Measurements from ENCODE around the gene CFAP299. TPM values are rescaled to one million over a fixed set of nuclear protein-coding genes. Genes with fewer than 3 reads are reported as not detected.

Gene CFAP299
- total and polyA plus RNA-seq, 2 of the 13 experiments (the other 11 are each of a cell fraction or from before 2014, with no cell fraction given), result not detected

GRCh38 chr4:80370635-80371034 is 35.1 kb downstream of the CFAP299 start:
- Histone ChIP-seq H3K27me3 (ENCODE audit: control insufficient read depth in 1 of 2, insufficient read depth in 2 of 2, low read length in 2 of 2) (no peaks in the 10 kb centered on the region), H3K4me3 (replicated peaks in 1 of 3; ENCODE audit: insufficient read depth in 1 of 3, low read depth in 2 of 3, low read length in 3 of 3) (no peak overlapping the region)

More at GRCh38 chr4:80370635-80371034, 35.1 kb downstream of the CFAP299 start:
- Histone ChIP-seq H3K9me3 (ENCODE audit: low read length) (peaks cover 11% of the 10 kb centered on the region), H3K79me2 (ENCODE audit: insufficient read depth, low read length) (no peaks in the 10 kb centered on the region), H3K4me1 (ENCODE audit: insufficient read depth, low read length) (no peaks in the 10 kb centered on the region), H3K4me2 (ENCODE audit: low read depth, low read length) (no peak overlapping the region), H3K27ac (ENCODE audit: extremely low read length, insufficient read depth, low read length) (no peak overlapping the region), H2AFZ (ENCODE audit: low read length) (no peak overlapping the region), H3K36me3 (replicated peaks in 1 of 2; ENCODE audit: control insufficient read depth in 1 of 2, insufficient read depth in 2 of 2, low read length in 2 of 2) (no peaks in the 10 kb centered on the region), H4K20me1 (ENCODE audit: insufficient read depth, low read length) (no peaks in the 10 kb centered on the region), H3K9ac (ENCODE audit: insufficient read depth, low read depth, low read length) (no peak overlapping the region)
- CTCF ChIA-PET (ENCODE audit: low intra/inter-chr PET ratio, low total read pairs), result no interaction called here
- DNase-seq (ENCODE audit: low spot score) (no peak), ATAC-seq (no peak), FAIRE-seq (no peak)
- BruUV-seq (replicated peaks), result no TSS peak
- intact Hi-C loops (cut with micrococcal nuclease; ENCODE audit: unreplicated experiment), result no loop called here
- POLR2A ChIA-PET, result no interaction called here
- no peak for TF ChIP-seq ZNF260 (CRISPR knock-in tag; IDR thresholded peaks at IDR 0.05; ENCODE audit: borderline replicate concordance, low read depth)
- TF ChIP-seq KDM2A (CRISPR knock-in tag; IDR thresholded peaks at IDR 0.05; ENCODE audit: borderline replicate concordance, low read depth), result no peak
- TF ChIP-seq ZNF790 (CRISPR knock-in tag; IDR thresholded peaks at IDR 0.05; ENCODE audit: borderline replicate concordance), result no peak
- no peak for TF ChIP-seq JDP2 (CRISPR knock-in tag; IDR thresholded peaks at IDR 0.05; ENCODE audit: borderline replicate concordance)
- TF ChIP-seq NFE2L2 (IDR thresholded peaks at IDR 0.05; ENCODE audit: low read length), result no peak
- TF ChIP-seq IRF2 (CRISPR knock-in tag; IDR thresholded peaks at IDR 0.05), result no peak
- TF ChIP-seq ZNF775 (CRISPR knock-in tag; IDR thresholded peaks at IDR 0.05; ENCODE audit: borderline replicate concordance), result no peak
- TF ChIP-seq ZNF660 (CRISPR knock-in tag; IDR thresholded peaks at IDR 0.05; ENCODE audit: borderline replicate concordance, low read depth), result no peak
- TF ChIP-seq TAF15 (IDR thresholded peaks at IDR 0.05; ENCODE audit: low read depth, low read length, poor library complexity, severe bottlenecking), result no peak
- TF ChIP-seq, protein P1, sequence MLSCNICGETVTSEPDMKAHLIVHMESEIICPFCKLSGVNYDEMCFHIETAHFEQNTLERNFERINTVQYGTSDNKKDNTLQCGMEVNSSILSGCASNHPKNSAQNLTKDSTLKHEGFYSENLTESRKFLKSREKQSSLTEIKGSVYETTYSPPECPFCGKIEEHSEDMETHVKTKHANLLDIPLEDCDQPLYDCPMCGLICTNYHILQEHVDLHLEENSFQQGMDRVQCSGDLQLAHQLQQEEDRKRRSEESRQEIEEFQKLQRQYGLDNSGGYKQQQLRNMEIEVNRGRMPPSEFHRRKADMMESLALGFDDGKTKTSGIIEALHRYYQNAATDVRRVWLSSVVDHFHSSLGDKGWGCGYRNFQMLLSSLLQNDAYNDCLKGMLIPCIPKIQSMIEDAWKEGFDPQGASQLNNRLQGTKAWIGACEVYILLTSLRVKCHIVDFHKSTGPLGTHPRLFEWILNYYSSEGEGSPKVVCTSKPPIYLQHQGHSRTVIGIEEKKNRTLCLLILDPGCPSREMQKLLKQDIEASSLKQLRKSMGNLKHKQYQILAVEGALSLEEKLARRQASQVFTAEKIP (CRISPR knock-in tag; IDR thresholded peaks at IDR 0.05; ENCODE audit: borderline replicate concordance), result no peak
- TF ChIP-seq RXRB (CRISPR knock-in tag; IDR thresholded peaks at IDR 0.05; ENCODE audit: borderline replicate concordance), result no peak
- no peak for TF ChIP-seq ZNF558 (CRISPR knock-in tag; IDR thresholded peaks at IDR 0.05; ENCODE audit: borderline replicate concordance)
- TF ChIP-seq NFE2L1 (CRISPR knock-in tag; IDR thresholded peaks at IDR 0.05; ENCODE audit: borderline replicate concordance), result no peak
- no peak for TF ChIP-seq MAFG (CRISPR knock-in tag; IDR thresholded peaks at IDR 0.05)
- TF ChIP-seq SOX5 (CRISPR knock-in tag; IDR thresholded peaks at IDR 0.05; ENCODE audit: borderline replicate concordance), result no peak
- TF ChIP-seq, protein P2, sequence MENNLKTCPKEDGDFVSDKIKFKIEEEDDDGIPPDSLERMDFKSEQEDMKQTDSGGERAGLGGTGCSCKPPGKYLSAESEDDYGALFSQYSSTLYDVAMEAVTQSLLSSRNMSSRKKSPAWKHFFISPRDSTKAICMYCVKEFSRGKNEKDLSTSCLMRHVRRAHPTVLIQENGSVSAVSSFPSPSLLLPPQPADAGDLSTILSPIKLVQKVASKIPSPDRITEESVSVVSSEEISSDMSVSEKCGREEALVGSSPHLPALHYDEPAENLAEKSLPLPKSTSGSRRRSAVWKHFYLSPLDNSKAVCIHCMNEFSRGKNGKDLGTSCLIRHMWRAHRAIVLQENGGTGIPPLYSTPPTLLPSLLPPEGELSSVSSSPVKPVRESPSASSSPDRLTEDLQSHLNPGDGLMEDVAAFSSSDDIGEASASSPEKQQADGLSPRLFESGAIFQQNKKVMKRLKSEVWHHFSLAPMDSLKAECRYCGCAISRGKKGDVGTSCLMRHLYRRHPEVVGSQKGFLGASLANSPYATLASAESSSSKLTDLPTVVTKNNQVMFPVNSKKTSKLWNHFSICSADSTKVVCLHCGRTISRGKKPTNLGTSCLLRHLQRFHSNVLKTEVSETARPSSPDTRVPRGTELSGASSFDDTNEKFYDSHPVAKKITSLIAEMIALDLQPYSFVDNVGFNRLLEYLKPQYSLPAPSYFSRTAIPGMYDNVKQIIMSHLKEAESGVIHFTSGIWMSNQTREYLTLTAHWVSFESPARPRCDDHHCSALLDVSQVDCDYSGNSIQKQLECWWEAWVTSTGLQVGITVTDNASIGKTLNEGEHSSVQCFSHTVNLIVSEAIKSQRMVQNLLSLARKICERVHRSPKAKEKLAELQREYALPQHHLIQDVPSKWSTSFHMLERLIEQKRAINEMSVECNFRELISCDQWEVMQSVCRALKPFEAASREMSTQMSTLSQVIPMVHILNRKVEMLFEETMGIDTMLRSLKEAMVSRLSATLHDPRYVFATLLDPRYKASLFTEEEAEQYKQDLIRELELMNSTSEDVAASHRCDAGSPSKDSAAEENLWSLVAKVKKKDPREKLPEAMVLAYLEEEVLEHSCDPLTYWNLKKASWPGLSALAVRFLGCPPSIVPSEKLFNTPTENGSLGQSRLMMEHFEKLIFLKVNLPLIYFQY (CRISPR knock-in tag; IDR thresholded peaks at IDR 0.05; ENCODE audit: borderline replicate concordance), result no peak
- no peak for TF ChIP-seq ZFP36L1 (CRISPR knock-in tag; IDR thresholded peaks at IDR 0.05)
- WGBS (ENCODE audit: low lambda C conversion rate), result 15% methylated on average over 3 of the region's 3 CpGs
- in situ Hi-C loops (cut with HindIII; ENCODE audit: extremely low pct_ligation_motif_present, low pct_unique_long_range_greater_than_20kb), result no loop called here

Measured in HepG2 (cell line).